MCF 10A (cell line): ENCODE results near the gene GAL. TPM values are rescaled to one million over a fixed set of nuclear protein-coding genes. Genes with fewer than 3 reads are reported as not detected.

Experiments
- BruUV-seq: library from RNA; stranded (reverse); fragments of 400-500 nt; replicated peaks from 2 replicates; lab custom pipeline; 2021; lab: Mats Ljungman, UMichigan
- CTCF ChIA-PET: fragments of 300-600 bp; sonication (Branson Sonifier 250); formaldehyde crosslinking; extraction: SDS; loops from one replicate; lab custom pipeline; 2021; ENCODE audit warnings: antibody characterized with exemption, inconsistent platforms; lab: Yijun Ruan, JAX
- POLR2A ChIA-PET: fragments of 300-600, 350-650 bp; sonication (Branson Sonifier 250); formaldehyde crosslinking; extraction: SDS; loops from one replicate; lab custom pipeline; 2020; ENCODE audit warnings: antibody characterized with exemption, inconsistent platforms; lab: Yijun Ruan, JAX
- DNase-seq: peaks from one replicate; pipeline ENCODE4 v3.0.0-alpha.2; 2018; ENCODE audit not compliant: unreplicated experiment
- H3K27ac Mint-ChIP-seq: one replicate; pipeline ENCODE4 v1.8.0; 2022; ENCODE audit warnings: mild to moderate bottlenecking, low read depth, mixed read lengths; ENCODE audit not compliant: unreplicated experiment
- H3K27me3 Mint-ChIP-seq: one replicate; pipeline ENCODE4 v1.8.0; 2022; ENCODE audit warnings: mixed read lengths; ENCODE audit not compliant: insufficient read depth, unreplicated experiment
- H3K36me3 Mint-ChIP-seq: one replicate; pipeline ENCODE4 v1.8.0; 2022; ENCODE audit warnings: mild to moderate bottlenecking, moderate library complexity, mixed read lengths; ENCODE audit not compliant: insufficient read depth, unreplicated experiment
- H3K4me1 Mint-ChIP-seq: one replicate; pipeline ENCODE4 v1.8.0; 2022; ENCODE audit warnings: mixed read lengths; ENCODE audit not compliant: insufficient read depth, unreplicated experiment
- H3K4me3 Mint-ChIP-seq: one replicate; pipeline ENCODE4 v1.8.0; 2022; ENCODE audit warnings: mild to moderate bottlenecking, moderate library complexity, mixed read lengths; ENCODE audit not compliant: unreplicated experiment
- H3K9me3 Mint-ChIP-seq: one replicate; pipeline ENCODE4 v1.8.0; 2022; ENCODE audit warnings: mixed read lengths; ENCODE audit not compliant: unreplicated experiment
- intact Hi-C: fragments of 100-400 bp; cut with micrococcal nuclease; formaldehyde crosslinking; loops from 2 replicates; pipeline ENCODE4 v1.14.1; 2022
- total RNA-seq: library from RNA; stranded (reverse); gene quantifications from 2 replicates; pipeline ENCODE4 v1.2.3, GENCODE V29; 2022
- TF ChIP-seq, protein P1 (sequence below): fragments of 200-600 bp; IDR thresholded peaks from one replicate; pipeline ENCODE4 v1.8.0; 2022; ENCODE audit warnings: antibody characterized with exemption, mild to moderate bottlenecking; ENCODE audit not compliant: unreplicated experiment

The GAL gene
- total RNA-seq, 1 experiment from 2014 or later, result not detected

DNA sequence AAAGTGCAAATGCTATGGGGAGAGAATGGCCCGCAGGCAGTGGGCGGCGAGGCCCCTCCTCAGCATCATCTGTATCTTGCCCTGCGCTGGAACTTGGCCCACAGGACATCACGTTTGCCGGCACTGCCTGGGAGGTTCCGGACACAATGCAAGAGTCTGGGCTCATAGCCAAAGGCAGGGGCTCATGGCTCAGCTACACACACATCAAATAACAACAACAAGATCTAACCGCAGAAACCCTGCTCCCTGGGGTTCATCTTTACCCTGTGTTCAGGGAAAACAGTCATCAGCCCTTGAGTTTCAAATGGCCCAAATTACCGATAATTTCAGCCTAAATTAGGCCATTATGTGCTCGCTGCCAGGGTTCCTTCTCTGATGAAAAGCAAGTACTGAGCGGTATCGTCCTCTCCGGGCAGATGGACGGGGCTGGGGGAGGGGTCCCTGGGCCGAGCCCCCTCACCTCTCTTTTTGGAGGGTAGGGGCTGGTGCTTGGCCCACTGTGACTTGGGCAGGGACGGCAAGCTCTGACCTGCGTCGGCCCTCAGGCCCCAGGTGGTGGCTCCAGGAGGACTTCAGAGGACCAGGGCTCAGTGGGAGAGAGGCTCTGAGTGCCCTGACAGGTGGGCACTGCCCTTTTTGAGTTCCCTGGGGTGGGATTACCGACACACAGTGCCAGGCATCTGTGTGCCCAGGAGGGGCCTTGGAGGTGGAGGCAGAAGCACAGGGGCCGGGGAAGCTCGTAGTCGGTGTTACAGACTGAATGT is 25.0 kb upstream of the GAL start:
- Mint-ChIP-seq H3K9me3 (no peaks in the 10 kb centered on the region), H3K4me3 (no peak overlapping the region), H3K27me3 (peaks cover 60% of the 10 kb centered on the region), H3K4me1 (peaks cover 13% of the 10 kb centered on the region), H3K36me3 (no peaks in the 10 kb centered on the region), H3K27ac (no peak overlapping the region)
- intact Hi-C loops, result no loop called here
- no TSS peak for BruUV-seq
- DNase-seq, result peak; percentile 97
- TF ChIP-seq, protein P1, sequence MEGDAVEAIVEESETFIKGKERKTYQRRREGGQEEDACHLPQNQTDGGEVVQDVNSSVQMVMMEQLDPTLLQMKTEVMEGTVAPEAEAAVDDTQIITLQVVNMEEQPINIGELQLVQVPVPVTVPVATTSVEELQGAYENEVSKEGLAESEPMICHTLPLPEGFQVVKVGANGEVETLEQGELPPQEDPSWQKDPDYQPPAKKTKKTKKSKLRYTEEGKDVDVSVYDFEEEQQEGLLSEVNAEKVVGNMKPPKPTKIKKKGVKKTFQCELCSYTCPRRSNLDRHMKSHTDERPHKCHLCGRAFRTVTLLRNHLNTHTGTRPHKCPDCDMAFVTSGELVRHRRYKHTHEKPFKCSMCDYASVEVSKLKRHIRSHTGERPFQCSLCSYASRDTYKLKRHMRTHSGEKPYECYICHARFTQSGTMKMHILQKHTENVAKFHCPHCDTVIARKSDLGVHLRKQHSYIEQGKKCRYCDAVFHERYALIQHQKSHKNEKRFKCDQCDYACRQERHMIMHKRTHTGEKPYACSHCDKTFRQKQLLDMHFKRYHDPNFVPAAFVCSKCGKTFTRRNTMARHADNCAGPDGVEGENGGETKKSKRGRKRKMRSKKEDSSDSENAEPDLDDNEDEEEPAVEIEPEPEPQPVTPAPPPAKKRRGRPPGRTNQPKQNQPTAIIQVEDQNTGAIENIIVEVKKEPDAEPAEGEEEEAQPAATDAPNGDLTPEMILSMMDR, result no peak
- POLR2A ChIA-PET, result interaction anchor here (0.7 to 1.5 kb wide), 3 partner anchors 14 to 597 kb away, joined by 3 to 4 read pairs (median 3); no protein-coding TSS in a partner anchor
- CTCF ChIA-PET, result interaction anchor here (0.6 kb wide), 1 partner anchor 149 kb away, joined by 3 read pairs; no protein-coding TSS in a partner anchor

DNA sequence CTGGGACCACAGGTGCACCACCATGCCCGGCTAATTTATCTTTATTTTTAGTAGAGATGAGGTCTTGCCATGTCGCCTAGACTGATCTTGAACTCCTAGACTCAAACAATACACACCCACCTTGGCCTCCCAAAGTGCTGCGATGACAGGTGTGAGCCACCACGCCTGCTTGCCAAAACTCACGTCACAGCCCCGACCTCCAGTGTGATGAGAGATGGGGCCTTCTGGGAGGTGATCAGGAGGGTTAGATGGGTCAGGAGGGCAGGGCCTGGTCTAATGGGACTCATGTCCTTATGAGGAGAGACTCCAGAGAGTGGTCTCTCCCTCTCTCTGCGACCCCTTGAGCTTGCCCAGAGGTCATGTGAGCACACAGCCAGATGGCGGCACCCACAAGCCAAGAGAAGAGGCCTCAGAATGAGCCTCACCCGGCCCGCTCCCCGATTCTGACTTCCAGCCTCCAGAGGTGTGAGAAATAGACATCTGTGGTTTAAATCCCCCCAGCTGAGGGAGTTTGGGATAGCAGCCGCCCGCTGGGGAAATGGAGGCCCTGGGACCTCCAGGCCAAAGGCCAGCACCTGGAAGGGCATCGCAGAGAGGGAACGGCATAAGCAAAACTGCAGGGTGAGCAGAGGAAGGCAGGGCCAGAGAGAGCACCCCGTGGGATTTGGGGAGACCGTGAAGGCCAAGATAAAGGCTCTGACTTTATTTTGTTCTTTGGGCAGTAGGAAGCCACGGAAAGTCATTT is 24.1 kb upstream of the GAL start:
- no TSS peak for BruUV-seq
- intact Hi-C loops, result no loop called here
- POLR2A ChIA-PET, result no interaction called here

DNA sequence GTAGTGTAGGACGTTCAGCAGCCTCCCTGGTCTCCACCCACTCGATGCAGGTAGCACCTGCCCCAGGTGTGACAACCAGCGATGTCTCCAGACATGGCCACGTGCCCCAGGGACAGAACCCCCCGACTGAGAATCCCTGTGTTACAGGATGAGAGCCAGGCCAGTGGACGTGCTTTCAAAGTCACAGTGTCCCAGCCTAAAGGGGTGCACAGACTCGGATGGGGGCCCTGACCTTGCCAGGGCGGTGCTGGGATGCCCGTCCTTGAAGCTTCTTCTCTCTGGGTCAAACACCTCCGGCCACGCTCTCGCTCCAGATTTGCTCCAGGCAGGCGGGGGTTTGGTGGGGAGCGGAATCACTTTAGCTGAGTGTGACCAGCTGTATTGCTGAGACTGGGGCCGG is 23.3 kb upstream of the GAL start:
- BruUV-seq, result no TSS peak
- peaks cover 13% of the 10 kb centered on the region for H3K4me1 Mint-ChIP-seq
- H3K27me3 Mint-ChIP-seq, result peaks cover 56% of the 10 kb centered on the region
- ChIA-PET CTCF (no interaction called here), POLR2A (interaction anchor here (1.2 kb wide), 1 partner anchor 11 kb away, joined by 3 read pairs; no protein-coding TSS in a partner anchor)
- intact Hi-C loops, result no loop called here
- TF ChIP-seq, protein P1, result no peak
- no peaks in the 10 kb centered on the region for H3K9me3 Mint-ChIP-seq
- no peak for DNase-seq
- no peaks in the 10 kb centered on the region for H3K36me3 Mint-ChIP-seq
- no peak overlapping the region for H3K27ac Mint-ChIP-seq
- no peak overlapping the region for H3K4me3 Mint-ChIP-seq

More for the DNA sequence above, 24.1 kb upstream of the GAL start:
- CTCF ChIA-PET, result interaction anchor here (0.6 kb wide), 2 partner anchors 148 to 1918 kb away, joined by 3 read pairs; no protein-coding TSS in a partner anchor
- Mint-ChIP-seq H3K4me1 (peaks cover 13% of the 10 kb centered on the region), H3K9me3 (no peaks in the 10 kb centered on the region), H3K4me3 (no peak overlapping the region), H3K27me3 (peaks cover 63% of the 10 kb centered on the region), H3K27ac (no peak overlapping the region), H3K36me3 (no peaks in the 10 kb centered on the region)
- DNase-seq, result no peak
- TF ChIP-seq, protein P1, result no peak
